Measurements from ENCODE around the gene TGFBR3.
"Not testable (repeated sequence)": the region's sequence is repeated elsewhere in the genome, so short reads cannot be mapped to it uniquely, and the experiment has no call there.

TGFBR3 gene

DNA sequence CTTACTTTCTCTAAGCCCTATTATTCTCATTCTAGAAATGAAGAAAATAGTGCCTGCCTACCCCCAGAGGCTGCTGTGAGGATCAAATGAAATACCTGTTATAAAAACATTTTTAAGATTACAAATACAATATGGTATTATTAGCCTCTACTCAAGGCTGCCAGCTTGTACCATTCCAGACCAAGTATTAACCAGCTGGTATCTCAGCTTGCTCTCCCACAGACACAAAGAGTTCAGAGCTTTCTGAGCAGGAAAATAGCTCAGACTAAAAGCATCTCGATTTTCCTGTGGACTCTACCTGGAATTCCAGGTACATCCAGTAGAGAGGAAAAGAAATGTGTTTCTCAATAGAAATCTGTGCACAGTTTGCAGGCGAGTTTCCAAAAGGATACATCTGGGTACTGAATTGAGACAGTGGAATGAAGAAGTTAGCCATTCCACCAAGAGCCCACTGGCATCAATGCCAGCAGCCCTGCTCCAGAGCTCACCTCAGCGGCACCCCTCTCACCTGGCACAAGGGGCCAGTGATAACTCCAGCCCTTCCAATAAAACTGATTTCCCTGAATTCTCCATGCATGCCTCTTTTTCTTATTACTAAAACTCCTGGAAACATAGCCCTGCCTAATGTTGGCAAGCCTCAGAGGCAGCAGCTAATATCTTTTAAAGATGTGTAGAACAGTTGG is 31.0 kb downstream of the TGFBR3 start:
- H3K4me3 ChIP-seq (ENCODE audit: control insufficient read depth, low read depth, low read length): no peak overlapping the region
- no peak for DNase-seq (ENCODE audit: low read depth)
- TF ChIP-seq, protein P1, sequence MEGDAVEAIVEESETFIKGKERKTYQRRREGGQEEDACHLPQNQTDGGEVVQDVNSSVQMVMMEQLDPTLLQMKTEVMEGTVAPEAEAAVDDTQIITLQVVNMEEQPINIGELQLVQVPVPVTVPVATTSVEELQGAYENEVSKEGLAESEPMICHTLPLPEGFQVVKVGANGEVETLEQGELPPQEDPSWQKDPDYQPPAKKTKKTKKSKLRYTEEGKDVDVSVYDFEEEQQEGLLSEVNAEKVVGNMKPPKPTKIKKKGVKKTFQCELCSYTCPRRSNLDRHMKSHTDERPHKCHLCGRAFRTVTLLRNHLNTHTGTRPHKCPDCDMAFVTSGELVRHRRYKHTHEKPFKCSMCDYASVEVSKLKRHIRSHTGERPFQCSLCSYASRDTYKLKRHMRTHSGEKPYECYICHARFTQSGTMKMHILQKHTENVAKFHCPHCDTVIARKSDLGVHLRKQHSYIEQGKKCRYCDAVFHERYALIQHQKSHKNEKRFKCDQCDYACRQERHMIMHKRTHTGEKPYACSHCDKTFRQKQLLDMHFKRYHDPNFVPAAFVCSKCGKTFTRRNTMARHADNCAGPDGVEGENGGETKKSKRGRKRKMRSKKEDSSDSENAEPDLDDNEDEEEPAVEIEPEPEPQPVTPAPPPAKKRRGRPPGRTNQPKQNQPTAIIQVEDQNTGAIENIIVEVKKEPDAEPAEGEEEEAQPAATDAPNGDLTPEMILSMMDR (IDR thresholded peaks at IDR 0.05; ENCODE audit: control insufficient read depth, insufficient read depth, low read depth, low read length, missing control alignments): no peak

DNA sequence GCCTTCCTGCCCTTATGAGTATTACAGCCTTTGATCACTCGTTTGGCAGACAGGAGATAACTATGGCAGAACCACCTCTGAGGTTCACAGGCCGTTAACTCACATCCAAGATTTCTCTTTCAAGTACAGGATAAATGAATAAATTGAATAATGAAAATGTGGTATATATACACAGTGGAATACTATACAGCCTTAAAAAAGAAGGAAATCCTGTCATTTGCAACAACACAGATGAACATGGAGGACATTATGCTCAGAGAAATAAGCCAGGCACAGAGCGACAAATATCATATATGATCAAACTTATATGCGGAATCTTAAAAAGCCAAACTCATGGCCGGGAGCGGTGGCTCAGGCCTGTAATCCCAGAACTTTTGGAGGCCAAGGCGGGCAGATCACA is 32.6 kb downstream of the TGFBR3 start:
- no peak for DNase-seq (ENCODE audit: low read depth)
- H3K4me3 ChIP-seq (ENCODE audit: control insufficient read depth, low read depth, low read length): no peak overlapping the region
- TF ChIP-seq, protein P1 (IDR thresholded peaks at IDR 0.05; ENCODE audit: control insufficient read depth, insufficient read depth, low read depth, low read length, missing control alignments): no peak

DNA sequence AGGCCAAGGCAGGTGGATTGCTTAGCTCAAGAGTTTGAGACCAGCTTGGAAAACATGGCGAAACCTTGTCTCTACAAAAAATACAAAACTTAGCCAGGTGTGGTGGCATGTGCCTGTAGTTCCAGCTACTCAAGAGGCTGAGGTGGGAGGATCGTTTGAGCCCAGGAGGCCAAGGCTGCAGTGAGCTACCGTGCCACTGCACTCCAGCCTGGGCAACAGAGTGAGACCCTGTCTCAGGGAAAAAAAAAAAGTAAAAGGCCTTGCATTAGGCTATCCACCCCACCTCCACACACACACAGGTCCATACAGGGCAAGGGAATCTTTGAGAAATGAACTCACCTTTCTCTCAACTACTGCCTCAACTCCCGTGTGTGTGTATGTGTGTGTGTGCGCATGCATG is 33.9 kb downstream of the TGFBR3 start:
- H3K4me3 ChIP-seq (ENCODE audit: control insufficient read depth, low read depth, low read length); DNase-seq (ENCODE audit: low read depth): not testable (repeated sequence)

DNA sequence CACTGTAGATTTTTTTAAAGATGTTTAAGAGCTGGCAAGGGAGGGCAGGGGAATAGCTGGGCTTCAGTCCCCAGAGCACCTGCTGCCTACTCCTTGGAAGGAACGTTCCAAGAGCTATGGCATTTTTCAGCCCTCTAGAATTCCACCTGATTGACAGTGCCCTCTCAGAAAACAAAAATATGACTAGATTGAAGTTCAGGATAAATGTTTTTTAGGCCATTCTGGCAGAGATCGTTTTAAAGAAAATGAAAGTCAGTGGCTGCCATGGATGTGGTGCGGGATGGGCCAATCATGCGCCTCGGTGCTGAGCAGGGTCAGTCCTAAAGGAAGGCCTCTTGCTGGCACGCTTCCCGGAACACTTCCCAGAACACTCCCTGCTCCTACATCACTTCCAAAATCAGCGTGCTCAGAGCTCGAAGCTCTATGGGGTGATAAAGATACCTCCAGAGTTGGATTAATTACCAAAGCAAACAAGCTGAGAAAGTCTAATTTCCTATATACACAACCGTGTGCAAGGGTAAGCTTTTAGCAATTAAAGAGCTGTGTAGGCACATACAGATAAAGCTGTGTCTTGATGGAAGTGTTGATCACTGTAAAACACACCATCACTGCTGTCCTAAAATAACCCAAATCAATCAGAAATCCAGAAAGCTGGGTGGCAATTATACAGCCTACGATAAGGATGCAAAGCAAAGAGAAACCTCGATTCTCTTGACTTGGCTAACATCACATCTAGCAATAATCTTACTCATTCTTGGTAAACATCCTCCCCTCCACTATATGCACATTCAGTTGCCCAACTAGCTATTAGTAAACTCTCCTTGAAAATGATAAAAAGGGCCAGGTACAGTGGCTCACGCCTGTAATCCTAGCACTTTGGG is 34.6 kb downstream of the TGFBR3 start:
- no peak overlapping the region for H3K4me3 ChIP-seq (ENCODE audit: control insufficient read depth, low read depth, low read length)
- TF ChIP-seq, protein P1 (IDR thresholded peaks at IDR 0.05; ENCODE audit: control insufficient read depth, insufficient read depth, low read depth, low read length, missing control alignments): no peak
- DNase-seq (ENCODE audit: low read depth): no peak

DNA sequence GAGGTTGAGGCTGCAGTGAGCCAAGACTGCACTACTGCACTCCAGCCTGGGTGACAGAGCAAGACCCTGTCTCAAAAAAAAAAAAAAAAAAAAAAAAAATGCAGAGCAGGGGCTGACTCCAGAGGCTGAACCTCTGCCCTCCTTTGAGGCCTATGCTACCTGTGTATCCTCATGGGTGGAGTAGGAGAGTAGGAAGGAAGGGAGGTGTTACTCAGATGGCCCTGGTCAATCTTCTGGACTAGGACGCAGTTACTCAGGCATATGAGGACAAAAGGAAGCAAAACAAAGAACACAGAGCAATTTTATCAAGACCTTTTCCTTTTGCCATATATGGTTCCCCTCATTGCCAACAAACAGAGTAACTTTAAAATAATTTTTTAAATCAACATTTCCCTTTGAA is 35.2 kb downstream of the TGFBR3 start:
- TF ChIP-seq, protein P1 (IDR thresholded peaks at IDR 0.05; ENCODE audit: control insufficient read depth, insufficient read depth, low read depth, low read length, missing control alignments): no peak
- no peak overlapping the region for H3K4me3 ChIP-seq (ENCODE audit: control insufficient read depth, low read depth, low read length)
- no peak for DNase-seq (ENCODE audit: low read depth)

DNA sequence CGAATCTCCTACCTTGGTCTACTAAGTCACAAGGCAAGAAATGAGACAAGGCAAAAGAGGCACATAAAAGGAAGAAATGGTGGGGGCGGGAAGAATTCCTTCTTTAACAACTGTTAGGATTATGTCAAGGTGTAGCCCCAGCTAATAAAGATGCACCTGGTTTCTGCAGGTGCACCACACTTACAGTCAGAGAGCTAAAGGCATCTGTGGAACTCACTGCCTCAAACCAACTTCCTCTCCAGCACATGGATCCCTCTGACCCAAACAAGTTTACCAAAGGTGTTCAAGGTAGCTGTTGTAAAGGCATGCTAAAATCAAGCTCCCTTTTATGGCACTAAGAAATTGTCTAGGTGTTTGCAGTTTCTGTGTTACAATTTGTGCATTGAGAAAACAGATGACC is 38.1 kb downstream of the TGFBR3 start:
- H3K4me3 ChIP-seq (ENCODE audit: control insufficient read depth, low read depth, low read length): no peak overlapping the region
- DNase-seq (ENCODE audit: low read depth): no peak
- TF ChIP-seq, protein P1 (IDR thresholded peaks at IDR 0.05; ENCODE audit: control insufficient read depth, insufficient read depth, low read depth, low read length, missing control alignments): no peak

DNA sequence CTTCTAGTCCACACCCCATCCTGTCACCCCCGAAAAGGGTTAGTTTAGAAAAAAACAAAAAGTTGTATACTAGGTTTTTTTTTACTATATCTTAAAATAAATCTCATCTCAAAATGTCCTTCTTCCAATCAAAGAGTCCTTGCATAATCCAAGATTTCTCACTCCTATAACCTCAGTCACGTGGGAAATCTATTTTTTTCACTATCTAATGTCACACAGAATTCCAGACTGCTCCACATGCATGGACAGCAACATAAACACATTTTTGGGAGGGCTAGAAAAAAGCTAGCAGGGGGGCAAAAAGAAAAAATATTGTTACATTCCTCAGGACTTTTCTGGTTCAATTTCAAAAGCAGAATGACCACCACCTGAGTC is 39.3 kb downstream of the TGFBR3 start:
- TF ChIP-seq, protein P1 (IDR thresholded peaks at IDR 0.05; ENCODE audit: control insufficient read depth, insufficient read depth, low read depth, low read length, missing control alignments): no peak
- H3K4me3 ChIP-seq (ENCODE audit: control insufficient read depth, low read depth, low read length): no peak overlapping the region
- no peak for DNase-seq (ENCODE audit: low read depth)

All from AG09309 (cell line).